DMS53 treated with DMSO at 0.1 percent for 48 hours (cell line): ENCODE measurements around the gene DLG4.
"Not testable (repeated sequence)": the region's sequence is repeated elsewhere in the genome, so short reads cannot be mapped to it uniquely, and the experiment has no call there.

ENCODE experiments used
- DNase-seq: peaks from one replicate; lab custom pipeline; 2025; ENCODE audit not compliant: unreplicated experiment; lab: John Stamatoyannopoulos, UW

DLG4 gene

GRCh38 chr17:7249830-7250229 is 30.2 kb upstream of the DLG4 start:
- no peak for DNase-seq

GRCh38 chr17:7249214-7249613 is 29.6 kb upstream of the DLG4 start:
- DNase-seq: no peak

- no peak for DNase-seq
These were observed 29.2 kb upstream of the DLG4 start for GRCh38 chr17:7248796-7249195.

- DNase-seq: no peak
These were observed 27.1 kb upstream of the DLG4 start for GRCh38 chr17:7246779-7247178.

- not testable (repeated sequence) for DNase-seq
These were observed 24.2 kb upstream of the DLG4 start for GRCh38 chr17:7243838-7244237.

- DNase-seq: no peak
These were observed 23.8 kb upstream of the DLG4 start for GRCh38 chr17:7243453-7243729.

- DNase-seq: peak; percentile 96
These were observed 23.2 kb upstream of the DLG4 start for GRCh38 chr17:7242717-7243452.

- DNase-seq: peak; percentile 94
These were observed 22.4 kb upstream of the DLG4 start, which contains the start of gene GABARAP for GRCh38 chr17:7241783-7242716. Gene GABARAP, minus strand, starts transcription at chr17:7242449. Its CDS starts 119 bp downstream, at chr17:7242330.

GRCh38 chr17:7241090-7241733 is 21.6 kb upstream of the DLG4 start:
- DNase-seq: no peak

GRCh38 chr17:7240375-7240774 is 20.7 kb upstream of the DLG4 start:
- no peak for DNase-seq

- DNase-seq: peak; percentile 99
These were observed 19.7 kb upstream of the DLG4 start, which contains the start of gene PHF23 for GRCh38 chr17:7239091-7240027. Gene PHF23, minus strand, starts transcription at chr17:7239457. Its CDS starts 178 bp downstream, at chr17:7239279.

- no peak for DNase-seq
These were observed 18.9 kb upstream of the DLG4 start for GRCh38 chr17:7238420-7239090.

GRCh38 chr17:7237761-7238419 is 18.3 kb upstream of the DLG4 start:
- DNase-seq: no peak

- DNase-seq: no peak
These were observed 17.7 kb upstream of the DLG4 start for GRCh38 chr17:7237266-7237760.

GRCh38 chr17:7236808-7237207 is 17.2 kb upstream of the DLG4 start:
- DNase-seq: no peak

- no peak for DNase-seq
These were observed 16.3 kb upstream of the DLG4 start for GRCh38 chr17:7235693-7236665.

- peak; percentile 92 for DNase-seq
These were observed 14.7 kb upstream of the DLG4 start, which contains the start of gene DVL2 for GRCh38 chr17:7234083-7234951. Gene DVL2, minus strand, starts transcription at chr17:7234517. Its CDS starts 255 bp downstream, at chr17:7234262.
